Mesenteric fat pad (tissue), 1 donor: ENCODE data around the gene TBC1D5. TPM values are rescaled to one million over a fixed set of nuclear protein-coding genes. Genes with fewer than 3 reads are reported as not detected.
"Not testable (repeated sequence)": the region's sequence is repeated elsewhere in the genome, so short reads cannot be mapped to it uniquely, and the experiment has no call there.

ENCODE experiments used
- DNase-seq: peaks from one replicate; pipeline ENCODE4 v3.0.0-alpha.2; 2020; ENCODE audit warnings: low spot score
- total RNA-seq: library from RNA; stranded (reverse); fragmentation: NEBNext Ultra II Directional; extraction: Animal tissue kit (Norgen Biotek cat#: 25700); gene quantifications from one replicate; pipeline ENCODE4 v1.2.1, GENCODE V29; 2021
- donor health status: DM: yes; HTN: yes; CAD: no.

The TBC1D5 gene
- total RNA-seq, 1 donor from 2014 or later: 50.1 TPM

DNA sequence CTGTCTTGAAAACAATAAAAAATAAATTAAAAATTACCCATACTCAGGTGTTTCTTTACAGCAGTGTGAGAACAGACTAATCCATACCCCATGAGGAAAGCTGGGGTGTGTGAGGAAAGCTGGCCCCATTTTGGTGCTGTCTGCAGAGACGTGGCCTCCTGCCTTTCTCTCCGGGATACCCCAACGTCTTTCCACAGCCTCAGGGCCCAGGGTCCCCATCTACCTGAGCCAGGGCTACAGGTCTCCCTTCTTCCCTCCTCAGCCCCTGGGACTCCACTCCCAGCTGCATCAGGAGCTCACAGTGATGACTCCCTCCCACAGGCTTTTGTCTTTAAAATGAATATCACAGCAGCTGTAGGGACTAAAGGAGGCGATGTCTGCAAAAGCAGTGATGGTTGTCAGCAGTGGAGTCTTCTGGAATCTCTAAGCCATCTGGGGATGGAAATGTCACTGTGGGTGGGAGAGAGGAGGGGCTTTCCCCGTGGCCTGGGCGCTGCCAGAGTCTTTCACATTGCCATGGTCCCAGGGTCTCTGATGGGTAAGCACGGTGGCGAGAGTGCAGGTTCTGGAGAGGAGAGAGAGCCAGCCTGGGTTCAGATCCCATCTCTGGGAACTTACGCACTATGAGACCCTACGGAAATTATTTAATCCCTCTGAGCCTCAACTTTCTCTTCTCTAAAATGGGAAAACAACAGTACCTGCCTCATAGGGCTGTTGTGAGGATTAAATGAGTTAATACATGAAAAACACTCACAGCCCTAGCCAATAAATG lies 598.4 kb downstream of the TBC1D5 start:
- DNase-seq: peak; percentile 76

DNA sequence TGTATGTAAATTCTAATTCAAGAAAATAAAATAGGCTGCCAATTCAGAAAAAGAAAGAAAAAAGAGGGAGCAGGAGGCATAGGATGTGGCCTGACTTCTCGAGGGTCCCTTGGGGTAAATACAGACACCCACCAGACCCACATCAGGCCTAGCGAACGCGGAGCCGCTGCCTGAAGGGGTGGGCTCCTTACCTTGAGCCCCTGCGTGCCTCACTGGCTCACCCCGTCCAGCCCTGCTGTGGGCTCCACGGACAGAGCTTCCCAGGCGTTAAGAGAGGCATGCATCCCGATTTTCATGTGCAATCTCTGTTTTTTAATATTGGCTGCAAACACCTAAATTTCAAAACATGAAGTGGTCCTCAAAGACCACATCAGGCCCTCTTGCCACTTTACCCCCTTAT lies 599.9 kb downstream of the TBC1D5 start:
- DNase-seq: peak; percentile 67

DNA sequence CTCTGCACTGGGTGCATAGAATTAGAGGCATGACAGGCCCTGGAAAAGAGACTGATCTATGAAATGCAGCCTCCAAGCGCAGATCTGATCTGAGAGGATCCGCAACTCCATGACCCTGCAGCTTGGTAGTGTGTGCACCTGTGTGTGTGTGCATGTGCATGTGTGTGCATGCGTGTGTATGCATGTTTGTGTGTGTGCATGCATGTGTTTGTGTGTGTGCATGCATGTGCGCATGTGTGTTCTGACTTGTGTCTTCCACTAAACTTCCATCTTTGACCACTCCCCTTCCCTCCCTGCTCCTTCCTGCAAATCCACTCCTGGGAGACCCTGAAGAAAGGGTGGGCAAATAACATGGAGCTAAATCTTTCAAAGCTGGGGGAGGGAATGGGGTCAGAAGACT lies 600.7 kb downstream of the TBC1D5 start:
- peak; percentile 62 for DNase-seq

DNA sequence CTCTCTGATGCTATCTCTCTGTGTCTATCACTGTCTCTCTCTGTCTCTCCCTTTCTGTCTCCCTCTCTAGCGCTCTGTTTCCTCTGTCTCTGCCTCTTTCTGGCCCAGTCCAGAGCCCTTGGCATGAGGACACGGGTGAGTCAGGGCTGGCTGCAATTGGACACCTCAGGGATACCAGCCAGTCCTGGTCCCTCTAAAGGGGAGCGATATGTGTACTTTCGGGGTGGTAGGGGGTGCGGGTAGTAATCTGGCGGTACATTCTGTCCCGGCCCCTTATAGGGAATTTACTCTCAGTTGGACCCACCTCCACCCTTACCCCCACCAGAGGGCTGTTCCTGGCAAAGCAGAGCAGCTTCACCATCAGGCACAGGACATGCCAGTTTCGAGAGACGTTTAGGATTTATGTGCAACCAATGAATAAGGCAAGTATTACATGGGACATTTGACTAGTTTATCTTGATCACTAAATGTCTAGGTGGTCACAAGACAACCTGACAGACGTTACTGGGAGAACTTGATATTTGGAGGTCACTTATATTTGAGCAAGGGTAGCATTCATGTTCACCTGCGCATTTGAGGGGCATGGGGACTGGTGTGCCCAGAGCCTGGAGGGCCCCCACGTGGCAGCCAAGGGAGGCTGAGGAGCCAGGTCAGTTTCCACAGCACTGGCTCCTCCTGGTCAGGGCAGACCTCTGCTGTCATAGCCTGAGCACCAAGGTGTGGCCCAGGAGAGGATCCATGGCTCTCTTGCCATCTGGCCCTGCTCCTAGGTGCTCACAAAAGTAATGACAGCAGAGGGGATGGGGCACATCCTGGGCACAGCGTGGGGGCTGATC lies 601.5 kb downstream of the TBC1D5 start:
- peak; percentile 49 for DNase-seq

DNA sequence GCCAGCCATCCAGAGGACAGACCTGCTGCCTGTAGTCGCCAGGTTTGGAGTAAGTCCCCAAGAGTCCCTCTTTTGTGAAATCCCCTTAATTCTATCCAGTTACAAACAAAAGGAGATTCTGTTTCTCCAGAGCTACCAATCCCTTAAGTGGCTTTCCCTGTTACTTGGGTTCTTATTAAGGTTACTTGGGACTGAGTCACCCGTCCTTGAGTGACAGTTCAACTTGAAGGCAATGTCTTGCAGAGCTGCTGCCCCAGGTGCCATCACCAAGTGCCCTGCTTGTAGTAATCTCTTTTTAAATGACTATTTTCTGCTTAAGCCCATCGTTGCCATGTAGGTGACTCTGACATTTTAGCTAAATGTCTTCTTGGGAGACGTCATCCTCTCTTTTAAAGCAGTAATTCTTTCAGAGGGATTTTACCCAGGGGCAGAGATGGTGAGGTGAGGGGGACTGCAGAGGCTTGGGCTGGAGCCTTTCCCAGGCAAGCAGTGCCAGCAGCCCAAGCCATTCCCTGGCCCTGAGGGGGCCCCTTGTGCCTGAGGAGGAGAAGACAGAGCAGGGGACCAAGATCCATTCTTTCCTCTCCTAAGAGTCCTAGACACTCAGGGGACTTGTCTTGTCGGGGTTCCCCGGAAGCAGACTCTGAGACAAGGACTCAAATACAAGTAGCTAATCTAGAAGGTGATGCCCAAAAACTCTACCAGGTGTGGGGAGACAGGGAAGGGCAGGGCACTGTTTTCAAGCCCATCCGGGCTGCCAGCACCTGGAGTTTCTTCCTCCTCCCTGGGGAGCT lies 604.0 kb downstream of the TBC1D5 start:
- DNase-seq: peak; percentile 6

DNA sequence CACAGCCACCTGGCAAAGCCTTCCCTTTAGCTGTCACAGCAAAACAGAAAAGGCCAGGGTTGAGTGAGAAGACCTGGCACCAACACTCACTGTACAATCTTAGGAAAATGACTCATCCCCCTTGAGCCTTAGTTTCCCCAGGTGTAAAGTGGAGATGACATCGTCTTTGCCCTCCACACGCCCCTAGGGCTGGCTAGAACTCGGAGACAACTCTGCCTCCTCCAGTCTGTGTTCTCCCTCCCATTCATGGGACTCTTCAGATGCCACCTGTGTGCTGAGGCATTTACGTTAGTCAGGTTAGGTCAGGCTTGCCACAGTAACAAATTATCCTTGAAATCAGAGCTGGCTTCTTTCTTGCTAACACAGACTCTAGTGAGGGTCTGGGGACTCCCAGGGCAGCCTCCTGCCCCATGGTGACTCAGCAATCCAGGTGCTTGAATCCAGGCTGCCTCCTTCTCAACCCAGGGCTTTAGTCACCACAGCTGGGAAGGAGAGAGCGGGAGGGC lies 605.1 kb downstream of the TBC1D5 start:
- no peak for DNase-seq

DNA sequence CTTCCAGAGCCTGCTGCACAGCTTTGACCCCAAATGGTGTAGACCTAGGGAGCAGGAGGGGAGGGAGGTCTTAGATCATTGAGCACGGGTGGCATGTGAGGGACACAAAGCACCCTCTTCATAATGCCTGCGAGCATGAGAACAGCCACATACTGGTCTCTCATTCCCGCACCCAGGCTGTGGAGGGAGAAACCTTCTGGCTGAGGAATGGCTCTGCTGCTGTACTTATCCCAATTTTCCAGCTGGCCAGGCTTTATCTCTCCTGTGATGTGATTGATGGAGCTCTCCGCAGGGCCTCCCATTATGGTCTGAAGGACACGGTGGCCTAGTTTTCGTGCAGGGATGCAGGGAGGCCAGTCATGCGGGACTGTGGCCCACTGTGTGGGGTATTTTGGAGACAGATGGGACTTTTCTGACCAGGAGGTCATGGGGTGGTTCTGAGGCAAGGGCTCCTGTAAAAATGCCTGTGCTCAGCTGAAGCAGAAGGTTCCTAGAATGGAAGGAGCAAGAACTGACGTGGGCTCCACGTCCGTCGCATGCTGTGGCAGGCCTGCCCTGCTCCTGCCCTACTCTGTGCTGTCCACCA lies 606.2 kb downstream of the TBC1D5 start:
- DNase-seq: no peak

DNA sequence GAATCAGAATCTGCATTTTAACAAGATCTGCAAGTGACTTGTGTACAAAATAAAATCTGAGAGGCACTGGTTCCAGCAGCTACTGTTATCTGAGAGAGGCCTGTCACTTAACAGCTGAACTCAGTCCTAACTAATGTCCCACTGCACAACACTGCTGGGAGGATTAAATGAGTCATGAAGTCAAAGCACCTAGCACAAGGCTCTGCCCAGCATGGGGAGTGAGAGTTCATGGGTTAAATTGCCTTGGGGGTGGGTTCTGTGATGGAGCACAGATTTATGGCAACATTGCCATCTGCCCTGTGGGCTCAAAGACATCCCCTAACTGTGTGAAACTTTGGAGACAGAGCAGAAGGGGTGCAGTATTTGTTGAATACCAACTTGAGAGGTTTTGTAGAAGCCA lies 606.7 kb downstream of the TBC1D5 start:
- DNase-seq: no peak

DNA sequence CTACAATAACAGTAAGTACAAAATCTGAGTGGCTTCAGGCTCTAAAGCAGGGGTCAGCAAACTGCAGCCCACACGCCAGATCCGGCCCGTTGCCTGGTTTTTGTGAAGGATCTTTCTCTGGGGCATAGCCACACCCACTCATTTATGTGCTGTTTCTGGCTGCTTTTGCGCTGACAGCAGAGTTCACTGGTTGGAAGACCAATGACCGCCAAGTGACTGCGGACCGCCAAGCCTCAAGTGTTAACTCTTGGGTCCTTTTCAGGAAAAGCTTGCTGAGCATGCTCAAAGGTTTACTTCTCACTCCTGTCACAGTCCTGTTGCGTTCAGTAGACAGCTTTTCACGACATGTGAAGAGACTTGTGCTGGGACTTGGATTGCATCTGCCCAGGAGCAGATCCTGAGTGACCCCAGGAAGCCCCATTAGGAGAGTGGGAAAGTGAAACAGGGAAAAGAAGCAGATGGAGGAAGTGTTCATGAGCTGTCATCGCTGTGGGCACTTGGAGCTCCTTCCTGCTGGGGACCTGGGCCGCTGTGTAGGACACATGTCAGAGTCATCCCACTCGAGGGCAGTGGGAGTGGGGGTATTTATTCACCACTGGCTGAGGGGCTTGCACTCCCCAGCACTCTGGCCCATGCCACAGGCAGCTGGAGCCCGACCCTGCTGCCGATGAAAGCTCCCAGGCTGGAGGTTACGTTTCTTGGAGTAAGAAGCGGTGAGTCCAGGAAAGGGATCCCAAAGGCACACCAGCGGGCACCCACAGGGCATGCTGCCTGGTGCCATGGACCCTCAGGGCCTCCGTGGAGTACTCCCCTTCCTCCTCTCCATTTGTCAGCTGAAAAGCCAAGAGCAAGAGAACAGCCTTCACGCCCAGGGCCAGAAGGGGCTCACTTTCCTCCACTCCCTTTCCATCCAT lies 608.5 kb downstream of the TBC1D5 start:
- no peak for DNase-seq

DNA sequence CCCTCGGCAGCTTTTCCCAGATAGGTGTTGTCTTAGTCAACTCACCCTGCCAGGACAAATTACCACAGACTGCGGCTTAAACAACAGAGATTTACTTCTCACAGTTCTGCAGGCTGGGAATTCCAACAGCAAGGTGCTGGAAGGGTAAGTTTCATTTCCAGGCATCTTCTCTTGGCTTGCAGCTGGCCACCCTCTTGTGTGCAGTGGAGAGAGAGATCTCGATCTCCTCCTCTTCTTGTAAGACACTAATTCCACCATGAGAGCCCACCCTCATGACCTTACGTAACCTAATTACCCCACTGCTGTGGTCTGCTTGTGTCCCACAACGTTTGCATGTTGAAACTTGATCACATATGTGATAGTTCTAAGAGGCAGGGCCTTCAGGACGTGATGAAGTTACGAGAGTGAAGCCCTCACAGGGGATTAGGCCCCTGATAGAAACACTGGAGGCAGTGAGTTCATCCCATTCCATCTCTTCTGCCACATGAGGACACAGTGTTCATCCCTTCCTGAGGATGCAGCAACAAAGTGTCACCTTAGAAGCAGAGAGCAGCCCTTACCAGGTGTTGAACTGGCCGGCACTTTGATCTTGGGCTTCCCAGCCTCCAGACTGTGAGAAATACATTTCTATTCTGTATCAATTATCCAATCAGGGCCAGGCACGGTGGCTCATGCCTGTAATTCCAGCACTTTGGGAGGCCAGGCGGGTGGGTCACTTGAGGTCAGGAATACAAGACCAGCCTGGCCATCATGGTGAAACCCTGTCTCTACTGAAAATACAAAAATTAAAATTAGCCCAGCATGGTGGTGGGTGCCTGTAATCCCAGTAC lies 609.9 kb downstream of the TBC1D5 start:
- no peak for DNase-seq

DNA sequence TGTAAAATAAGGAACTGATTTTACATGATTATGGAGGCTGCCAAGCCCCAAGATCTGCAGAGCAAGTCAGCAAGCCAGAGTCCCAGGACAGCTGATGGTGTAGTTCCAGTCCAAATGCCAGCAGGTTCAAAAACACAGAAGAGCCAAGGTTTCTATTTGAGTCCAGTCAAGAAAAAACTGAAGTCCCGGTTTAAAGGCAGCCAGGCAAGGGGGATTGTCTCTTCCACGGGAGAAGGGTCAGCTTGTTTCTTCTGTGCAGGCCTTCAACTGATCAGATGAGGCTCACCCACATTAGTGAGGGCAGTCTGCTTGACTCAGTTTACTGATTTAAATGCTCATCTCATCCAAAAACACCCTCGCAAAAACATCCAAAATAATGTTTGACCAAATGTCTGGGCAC lies 611.5 kb downstream of the TBC1D5 start:
- DNase-seq: no peak

DNA sequence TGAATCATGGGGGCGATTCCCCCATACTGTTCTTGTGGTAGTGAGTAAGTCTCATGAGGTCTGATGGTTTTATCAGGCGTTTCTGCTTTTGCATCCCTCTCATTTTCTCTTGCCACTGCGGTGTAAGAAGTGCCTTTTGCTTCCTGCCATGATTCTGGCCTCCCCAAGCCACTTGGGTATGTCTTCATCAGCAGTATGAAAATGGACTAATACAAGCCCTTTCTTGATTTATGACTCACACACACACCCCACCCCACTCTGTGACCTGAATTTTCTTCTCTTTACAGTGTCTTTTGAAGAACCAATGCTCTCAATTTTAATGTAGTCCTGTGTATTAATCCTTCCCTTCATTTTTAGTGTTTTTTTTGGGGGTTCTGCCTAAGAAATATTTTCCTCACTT lies 612.9 kb downstream of the TBC1D5 start:
- DNase-seq: no peak

DNA sequence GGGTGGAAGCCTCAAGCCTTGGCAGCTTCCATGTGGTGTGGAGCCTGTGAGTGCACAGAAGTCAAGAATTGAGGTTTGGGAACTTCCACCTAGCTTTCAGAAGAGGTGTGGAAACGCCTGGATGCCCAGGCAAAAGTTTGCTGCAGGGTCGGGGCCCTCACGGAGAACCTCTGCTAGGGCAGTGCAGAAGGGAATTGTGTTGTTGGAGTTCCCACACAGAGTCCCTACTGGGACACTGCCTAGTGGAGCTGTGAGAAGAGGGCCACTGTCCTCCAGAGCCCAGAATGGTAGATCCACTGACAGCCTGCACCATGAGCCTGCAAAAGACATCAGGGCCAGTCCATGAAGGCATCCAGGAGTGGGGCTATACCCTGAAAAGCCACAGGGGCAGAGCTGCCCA lies 613.8 kb downstream of the TBC1D5 start:
- DNase-seq: not testable (repeated sequence)

DNA sequence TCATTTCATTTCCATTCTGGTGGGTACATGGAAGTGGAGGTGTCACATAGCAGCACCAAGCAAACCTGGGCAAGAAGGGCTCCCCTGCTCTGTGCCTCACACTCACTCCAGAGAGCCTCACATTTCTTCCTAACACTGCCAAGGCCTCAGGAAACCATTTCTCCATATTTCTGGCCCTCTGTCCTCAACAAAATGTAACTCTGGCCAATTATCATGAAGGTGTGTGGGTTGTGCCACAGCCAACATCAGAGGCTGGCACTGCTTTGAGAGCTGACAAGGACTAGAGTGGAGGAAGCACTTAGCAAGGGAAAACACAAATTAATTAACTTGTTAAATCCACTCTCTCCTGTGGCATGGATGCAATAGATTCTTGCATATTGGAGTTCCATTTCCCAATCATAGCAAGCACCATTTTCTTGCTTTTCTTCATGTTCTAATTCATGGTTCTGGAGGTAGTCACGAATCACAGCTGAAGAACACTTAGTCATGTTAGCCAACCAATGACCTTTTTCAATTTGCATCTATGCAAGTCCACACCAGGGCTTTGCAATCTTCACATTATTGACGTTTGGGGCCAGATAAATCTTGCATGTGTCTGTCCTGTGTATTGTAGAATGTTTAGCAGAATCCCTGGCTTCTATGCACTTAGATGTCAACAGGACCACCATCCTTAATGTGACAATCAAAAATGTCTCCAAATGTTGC lies 616.5 kb downstream of the TBC1D5 start:
- DNase-seq: no peak

DNA sequence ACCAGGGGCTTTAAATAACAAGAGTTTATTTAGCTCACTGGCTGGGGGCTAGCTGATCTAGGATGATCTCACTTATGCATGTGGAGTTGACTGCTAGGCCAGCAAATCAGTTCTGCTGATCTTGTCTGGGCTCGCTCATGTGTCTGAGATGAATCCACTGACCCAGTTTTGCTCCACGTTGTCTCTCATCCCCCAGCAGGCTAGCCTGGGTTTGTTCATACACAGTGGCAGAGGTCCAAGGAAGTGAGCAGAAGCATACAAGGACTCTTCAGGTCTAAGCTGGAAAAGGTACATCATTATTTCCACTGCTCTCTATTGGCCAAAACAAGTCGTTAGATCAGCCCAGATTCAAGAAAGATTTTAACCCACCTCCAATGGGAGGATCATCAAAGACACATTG lies 619.7 kb downstream of the TBC1D5 start:
- no peak for DNase-seq

DNA sequence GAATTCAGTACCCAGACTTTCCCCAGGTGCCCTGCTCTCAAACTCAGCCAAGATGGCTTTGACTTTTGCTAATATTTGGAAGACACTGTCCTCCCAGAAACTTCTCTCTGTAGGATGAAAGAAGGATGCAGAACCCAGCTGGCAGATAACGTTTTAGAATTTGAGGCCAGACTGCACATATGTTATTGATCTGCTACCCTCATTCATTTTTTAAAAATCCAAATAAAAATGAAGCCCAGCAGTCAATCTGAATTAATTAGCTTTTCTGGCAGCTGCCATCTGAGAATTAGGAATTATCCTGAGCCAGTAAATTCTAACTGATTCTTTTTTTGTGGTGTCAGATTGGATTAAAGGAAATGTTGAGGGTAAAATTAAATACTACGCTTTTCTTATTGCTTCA lies 621.1 kb downstream of the TBC1D5 start:
- no peak for DNase-seq

DNA sequence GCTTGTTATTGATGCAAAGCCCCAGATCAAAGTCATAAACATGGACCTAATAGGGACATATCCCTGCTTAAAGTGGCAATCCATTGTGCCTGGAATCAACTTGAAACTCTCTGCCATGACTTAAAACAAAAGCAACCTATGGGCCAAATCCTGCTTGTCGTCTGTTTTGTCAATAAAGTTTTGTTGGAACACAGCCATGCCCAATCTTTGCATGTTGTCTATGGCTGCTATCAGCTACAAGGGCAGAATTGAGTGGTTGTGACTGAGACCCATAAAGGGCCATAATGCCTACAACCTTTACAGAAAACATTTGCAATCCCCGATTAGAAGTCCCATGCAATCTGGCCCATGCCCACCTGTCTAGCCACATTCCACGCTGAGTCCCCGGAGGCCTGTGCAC lies 622.3 kb downstream of the TBC1D5 start:
- DNase-seq: no peak

DNA sequence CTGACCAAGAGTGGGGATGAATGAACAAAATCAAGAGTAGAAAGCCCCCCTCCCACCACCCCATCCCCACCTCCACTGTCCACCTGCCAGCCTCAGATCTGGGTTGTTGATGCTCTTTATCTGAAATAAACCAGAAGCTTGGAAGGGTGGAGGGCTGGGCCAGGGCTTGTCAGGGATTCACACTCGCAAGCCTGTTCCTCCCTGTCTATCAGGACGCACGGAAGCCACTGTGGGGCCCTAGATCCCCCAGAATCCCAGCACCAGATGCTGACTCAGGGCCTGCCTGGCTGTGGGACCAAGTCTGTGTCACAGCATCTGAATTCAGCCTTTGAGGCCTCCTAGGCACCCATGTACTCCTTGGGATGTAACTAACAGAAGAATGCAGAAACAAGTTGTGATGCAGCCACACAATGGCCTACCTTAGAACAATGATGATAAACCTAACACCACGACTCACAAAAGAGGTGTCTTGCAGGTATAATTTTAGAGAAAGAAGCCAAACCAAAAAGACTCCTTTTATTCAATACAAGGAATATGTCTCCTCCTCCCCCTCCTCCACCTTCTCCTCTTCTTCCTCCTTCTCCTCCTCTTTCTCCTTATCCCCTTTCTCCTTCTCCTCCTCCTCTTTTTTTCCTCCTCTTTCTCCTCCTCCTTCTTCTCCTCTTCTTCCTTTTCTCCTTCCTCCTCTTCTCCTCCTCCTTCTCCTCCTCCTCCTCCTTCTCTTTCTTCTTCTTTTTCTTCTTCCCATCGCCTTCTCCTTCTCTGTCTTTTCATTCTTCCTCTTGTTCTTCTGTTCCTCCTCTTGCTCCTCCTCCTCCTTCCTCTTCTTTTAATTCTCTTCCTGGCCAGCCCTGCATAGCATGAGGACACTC lies 623.0 kb downstream of the TBC1D5 start:
- DNase-seq: no peak
